ENCODE data around the gene ALDH16A1. TPM values are rescaled to one million over a fixed set of nuclear protein-coding genes. Genes with fewer than 3 reads are reported as not detected.

Gene ALDH16A1
- total and polyA plus RNA-seq, 2 donors (not counting 3 experiments of a cell fraction or from before 2014, with no cell fraction given) = 27.6 to 33.2 TPM

- intact Hi-C loops (cut with micrococcal nuclease) = no loop called here
- peaks cover 4% of the 10 kb centered on the region for H3K4me1 ChIP-seq (ENCODE audit: control insufficient read depth, extremely low read depth, insufficient read depth, low read length)
- no peaks in the 10 kb centered on the region for H3K36me3 ChIP-seq (ENCODE audit: control insufficient read depth in 2 of 2, extremely low read depth in 1 of 2, insufficient read depth in 2 of 2, low read length in 2 of 2)
- POLR2A ChIA-PET = interaction anchor here (0.7 kb wide), 2 partner anchors 40 to 57 kb away, joined by 8 to 11 read pairs; no protein-coding TSS in a partner anchor
- H4K20me1 ChIP-seq (replicated peaks; ENCODE audit: control insufficient read depth, extremely low read depth, insufficient read depth, low read length) = no peaks in the 10 kb centered on the region
- H3K27me3 ChIP-seq (ENCODE audit: control insufficient read depth in 2 of 2, insufficient read depth in 2 of 2, low read length in 2 of 2) = no peaks in the 10 kb centered on the region
- no peak overlapping the region for H3K4me3 ChIP-seq (replicated peaks in 1 of 3; ENCODE audit: insufficient read depth in 1 of 3, low read depth in 1 of 3, low read length in 3 of 3)
- no peak overlapping the region for H3K9ac ChIP-seq (replicated peaks; ENCODE audit: extremely low read depth, insufficient read depth, low read length)
- no peaks in the 10 kb centered on the region for H3K9me1 ChIP-seq (replicated peaks; ENCODE audit: control insufficient read depth, extremely low read depth, insufficient read depth, low read length)
- no peak for FAIRE-seq
- no TSS peak for BruUV-seq (replicated peaks)
- TF ChIP-seq MAX (IDR thresholded peaks at IDR 0.05; ENCODE audit: insufficient read depth, insufficient read length) = no peak
- no peak for TF ChIP-seq FOS (IDR thresholded peaks at IDR 0.05; ENCODE audit: borderline replicate concordance, insufficient read depth, low read length)
- TF ChIP-seq GATA2 (IDR thresholded peaks at IDR 0.05; ENCODE audit: insufficient read depth, insufficient read length, low read depth, low read length) = no peak
- no peak for TF ChIP-seq POLR2AphosphoS5 (IDR thresholded peaks at IDR 0.05; ENCODE audit: insufficient read depth, low read depth, low read length)
- TF ChIP-seq MYC (IDR thresholded peaks at IDR 0.05; ENCODE audit: low read depth, low read length) = no peak
- TF ChIP-seq POLR2A (IDR thresholded peaks at IDR 0.05; ENCODE audit: low read depth, low read length) = no peak
- TF ChIP-seq JUN (IDR thresholded peaks at IDR 0.05; ENCODE audit: borderline replicate concordance, insufficient read depth, insufficient read length, low read depth) = no peak
- no peak for TF ChIP-seq CTCF (IDR thresholded peaks at IDR 0.05; ENCODE audit: extremely low read depth in 1 of 2, insufficient read depth in 1 of 2, low read depth in 1 of 2, low read length in 2 of 2)
- TF ChIP-seq EZH2 (IDR thresholded peaks at IDR 0.05; ENCODE audit: borderline replicate concordance, low read depth, low read length, severe bottlenecking) = no peak
- CTCF ChIA-PET = no interaction called here
- H3K27ac ChIP-seq (ENCODE audit: insufficient read depth, low read depth, low read length) = no peak overlapping the region
- no peak overlapping the region for H3K4me2 ChIP-seq (ENCODE audit: insufficient read depth, low read length)
- dilution Hi-C loops (cut with MboI; ENCODE audit: extremely low pct_ligation_motif_present, low sequenced_read_pairs) = no loop called here
- H3K79me2 ChIP-seq (ENCODE audit: control insufficient read depth, insufficient read depth, low read length) = no peaks in the 10 kb centered on the region
- no peaks in the 10 kb centered on the region for H3K9me3 ChIP-seq (replicated peaks; ENCODE audit: control insufficient read depth, insufficient read depth, low read length)
- no peak overlapping the region for H2AFZ ChIP-seq (ENCODE audit: low read depth, low read length)
- no peak for DNase-seq (ENCODE audit: low read depth, low spot score)
Measured at GRCh38 chr19:49479975-49480628, 27.1 kb downstream of the ALDH16A1 start.
